Spleen (tissue), 7 donors: ENCODE data around the gene NPM3.

Source experiments
- POLR2A ChIP-seq, 3 donors: fragments of 450-650 bp; IDR thresholded peaks; one replicate each; pipeline ENCODE4 v1.5.1; 2017; ENCODE audit warnings: antibody characterized with exemption in 3 of 3, mild to moderate bottlenecking in 1 of 3
- POLR2AphosphoS5 ChIP-seq, 3 donors: sonication (generic); formaldehyde crosslinking; IDR thresholded peaks; one replicate each; pipeline ENCODE4 v1.5.1; 2017; ENCODE audit warnings: antibody characterized with exemption in 3 of 3
- TF ChIP-seq, protein P1 (sequence below), 11 experiments: fragments of 200-600 bp in 7 of 11; fragments of 450-650 bp in 4 of 11; sonication (generic) in 4 of 11; IDR thresholded peaks in 8 of 11; conservative IDR thresholded peaks in 3 of 11; 1 replicate in 7 of 11; 2 replicates in 4 of 11; pipeline versions ENCODE4 v1.4.0 to v1.8.0; 2016 to 2021; ENCODE audit warnings: antibody characterized with exemption in 11 of 11, inconsistent platforms in 4 of 11, mild to moderate bottlenecking in 1 of 11
- donor health status: DM: no; HTN: no; CAD: no; lungs with moderate emphysema.
- donor health status: DM: no; HTN: no; CAD: no.
- donor health status: DM: no; HTN: no; CAD: no.

DNA sequence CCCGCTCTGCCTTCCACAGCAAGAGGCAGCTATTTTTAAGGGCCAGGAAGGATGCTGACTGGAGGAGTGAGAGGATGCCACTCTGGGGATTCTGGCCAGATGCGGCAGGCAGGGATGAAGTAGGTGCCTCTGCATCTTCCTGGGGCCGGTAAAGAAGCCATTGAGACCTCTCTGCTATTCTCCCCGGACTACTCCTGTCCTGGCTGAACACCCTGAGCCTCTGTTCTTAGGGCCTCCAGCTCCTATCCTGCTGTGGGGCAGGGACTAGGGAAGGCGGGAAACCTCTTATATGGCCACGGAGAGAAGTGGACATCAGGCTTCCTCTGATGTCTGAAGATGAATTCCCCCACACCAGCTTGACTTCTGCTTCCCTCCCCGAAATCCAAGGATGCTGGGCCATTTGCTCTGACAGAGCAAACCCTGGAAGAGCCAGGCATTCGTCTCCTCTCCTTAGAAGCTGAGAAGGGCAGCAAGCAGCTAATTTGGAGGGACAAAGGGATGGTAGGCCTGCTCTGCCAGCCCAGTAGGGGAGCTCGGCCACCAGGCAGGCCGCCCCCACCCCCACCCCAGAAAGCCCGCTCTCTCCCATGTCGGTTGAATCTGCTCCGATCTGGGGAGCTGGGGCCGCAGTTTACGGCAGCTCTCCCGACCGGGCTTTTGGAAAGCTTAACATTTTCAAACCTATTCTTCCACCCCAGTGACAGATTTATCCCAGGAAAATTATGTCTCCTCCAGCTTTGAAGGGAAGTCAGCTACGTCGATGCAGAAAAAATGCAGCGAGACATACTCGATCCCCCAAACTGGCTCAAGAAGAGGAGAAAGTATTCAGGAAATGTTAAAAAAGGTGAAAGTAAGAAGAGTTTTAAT, 10.1 kb downstream of the NPM3 start:
- TF ChIP-seq, protein P1, sequence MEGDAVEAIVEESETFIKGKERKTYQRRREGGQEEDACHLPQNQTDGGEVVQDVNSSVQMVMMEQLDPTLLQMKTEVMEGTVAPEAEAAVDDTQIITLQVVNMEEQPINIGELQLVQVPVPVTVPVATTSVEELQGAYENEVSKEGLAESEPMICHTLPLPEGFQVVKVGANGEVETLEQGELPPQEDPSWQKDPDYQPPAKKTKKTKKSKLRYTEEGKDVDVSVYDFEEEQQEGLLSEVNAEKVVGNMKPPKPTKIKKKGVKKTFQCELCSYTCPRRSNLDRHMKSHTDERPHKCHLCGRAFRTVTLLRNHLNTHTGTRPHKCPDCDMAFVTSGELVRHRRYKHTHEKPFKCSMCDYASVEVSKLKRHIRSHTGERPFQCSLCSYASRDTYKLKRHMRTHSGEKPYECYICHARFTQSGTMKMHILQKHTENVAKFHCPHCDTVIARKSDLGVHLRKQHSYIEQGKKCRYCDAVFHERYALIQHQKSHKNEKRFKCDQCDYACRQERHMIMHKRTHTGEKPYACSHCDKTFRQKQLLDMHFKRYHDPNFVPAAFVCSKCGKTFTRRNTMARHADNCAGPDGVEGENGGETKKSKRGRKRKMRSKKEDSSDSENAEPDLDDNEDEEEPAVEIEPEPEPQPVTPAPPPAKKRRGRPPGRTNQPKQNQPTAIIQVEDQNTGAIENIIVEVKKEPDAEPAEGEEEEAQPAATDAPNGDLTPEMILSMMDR (IDR thresholded peaks at IDR 0.05 in 8 of 11, conservative IDR thresholded peaks at IDR 0.05 in 3 of 11) = no peak
- TF ChIP-seq POLR2A (IDR thresholded peaks at IDR 0.05) = no peak
- no peak for TF ChIP-seq POLR2AphosphoS5 (IDR thresholded peaks at IDR 0.05)
